ENCODE results near the gene SFRP4. TPM values are rescaled to one million over a fixed set of nuclear protein-coding genes. Genes with fewer than 3 reads are reported as not detected.

Gene SFRP4
- total RNA-seq, 1 donor from 2014 or later = 1.0 TPM

DNA sequence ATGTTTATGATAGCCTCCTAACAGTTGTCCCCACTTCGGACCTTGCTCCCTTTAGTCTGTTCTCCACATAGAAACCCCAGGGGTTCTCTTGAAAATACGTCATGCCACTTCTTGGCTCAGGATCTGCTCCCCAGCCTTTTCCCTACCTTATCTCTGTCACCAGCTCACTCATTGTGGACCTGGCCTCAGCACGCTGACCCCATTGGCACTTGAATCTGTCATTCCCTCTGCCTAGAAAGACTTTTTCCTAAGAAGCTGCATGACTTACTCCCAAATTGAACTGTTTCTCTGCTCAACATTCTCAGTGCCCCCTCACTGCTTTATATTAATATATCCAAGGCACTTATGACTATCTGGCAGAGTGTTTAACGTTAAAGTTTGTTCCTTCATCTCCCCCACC lies 12.3 kb upstream of the SFRP4 start:
- DNase-seq (no peak), ATAC-seq (peak; percentile 43)
- intact Hi-C loops (cut with micrococcal nuclease) = no loop called here

DNA sequence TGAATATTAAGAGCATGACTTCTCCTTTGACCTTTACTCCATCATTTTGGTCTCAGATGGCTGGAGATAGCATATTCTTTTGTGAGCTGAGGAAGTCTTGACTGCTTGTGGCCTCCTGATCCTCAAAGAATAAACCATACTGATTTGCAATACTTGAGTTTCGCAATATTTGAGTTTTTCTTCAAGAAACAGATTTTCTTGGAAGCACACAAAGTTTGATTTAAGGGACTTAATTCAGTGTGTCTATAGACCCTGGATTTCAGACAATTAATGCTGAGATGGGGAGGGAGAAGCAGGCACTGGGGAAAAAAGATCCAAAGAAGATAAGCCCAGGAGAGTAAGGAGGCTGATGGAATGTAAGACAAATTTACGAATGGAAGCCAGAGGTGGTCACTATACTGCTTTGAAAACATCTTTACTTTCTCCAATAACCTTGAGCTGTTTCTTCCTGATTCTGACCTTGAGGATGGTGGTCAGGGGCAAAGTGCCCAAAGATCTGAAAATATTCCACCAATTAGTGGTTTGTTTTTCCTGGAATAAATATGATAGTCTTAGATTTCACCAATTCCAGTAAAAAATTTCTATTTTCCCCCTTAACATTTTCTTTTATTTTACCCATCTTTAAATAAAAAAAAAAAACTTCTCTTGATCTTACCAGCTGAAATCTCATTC lies 11.3 kb upstream of the SFRP4 start:
- intact Hi-C loops (cut with micrococcal nuclease) = no loop called here
- ATAC-seq (no peak), DNase-seq (no peak)

DNA sequence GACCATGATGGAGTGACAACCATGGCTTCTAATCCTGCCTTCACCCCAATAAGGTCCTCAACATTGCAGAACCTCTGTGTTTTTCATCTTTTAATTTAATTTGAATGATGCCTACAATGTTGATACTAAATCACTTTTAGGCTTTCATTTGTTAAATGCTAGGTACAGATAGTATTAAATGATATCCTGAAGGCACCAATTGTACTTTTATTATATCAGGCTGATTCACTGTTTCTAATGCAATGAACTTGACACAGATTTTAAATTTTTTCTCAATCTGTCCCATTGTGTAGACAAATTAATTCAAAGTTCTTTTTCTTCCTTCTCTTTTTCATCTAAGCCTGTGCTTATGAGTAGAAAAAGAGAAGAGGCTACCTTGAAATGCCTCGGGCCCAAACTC lies 9.0 kb upstream of the SFRP4 start:
- ATAC-seq (no peak), DNase-seq (no peak)
- intact Hi-C loops (cut with micrococcal nuclease) = no loop called here

DNA sequence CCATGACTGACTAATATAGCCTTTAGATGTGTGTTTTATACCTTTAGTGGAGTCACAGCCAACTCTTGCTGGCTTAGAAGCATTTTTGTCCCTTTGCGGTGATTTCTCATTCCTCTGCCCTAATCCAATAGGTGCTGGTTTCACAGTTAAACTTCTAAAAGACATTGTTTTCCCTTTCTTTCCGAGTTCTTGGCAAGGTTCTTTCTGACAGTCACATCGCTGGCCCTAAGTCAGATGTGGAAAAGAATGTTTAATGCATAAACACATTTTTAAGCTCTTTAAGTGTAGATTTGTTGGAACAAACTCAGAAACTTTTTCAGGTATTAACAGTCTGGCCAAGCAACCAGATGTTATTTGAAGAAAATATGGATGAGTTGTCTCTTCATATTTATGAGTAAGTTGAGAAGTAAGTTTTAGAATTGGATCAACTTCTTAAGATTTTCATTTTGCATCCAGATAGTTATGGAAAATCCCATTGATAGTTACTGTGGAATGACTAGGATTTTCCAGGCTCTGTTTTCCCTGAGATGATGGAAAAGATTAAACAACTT lies 7.9 kb upstream of the SFRP4 start:
- ATAC-seq (no peak), DNase-seq (no peak)
- intact Hi-C loops (cut with micrococcal nuclease) = no loop called here

DNA sequence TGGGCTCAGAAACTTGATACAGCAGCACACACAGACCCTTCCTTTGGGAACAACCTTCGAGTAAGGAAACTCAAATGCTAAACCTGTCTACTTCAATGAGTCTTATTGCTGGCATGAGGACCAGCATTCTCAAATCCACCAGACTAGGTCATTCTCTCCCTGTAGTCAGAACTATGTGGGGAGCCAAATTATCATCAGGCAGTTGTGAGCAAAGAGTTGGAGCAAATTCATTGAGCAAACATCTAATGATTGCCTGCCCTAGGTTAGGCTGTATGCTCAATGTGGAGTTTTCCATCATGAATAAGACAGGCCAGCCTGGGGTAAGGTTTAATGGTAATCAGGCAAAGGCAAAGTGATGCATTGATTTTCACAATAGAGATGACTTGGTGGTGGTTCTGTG lies 7.4 kb upstream of the SFRP4 start:
- no peak for DNase-seq
- ATAC-seq = no peak
- intact Hi-C loops (cut with micrococcal nuclease) = no loop called here

DNA sequence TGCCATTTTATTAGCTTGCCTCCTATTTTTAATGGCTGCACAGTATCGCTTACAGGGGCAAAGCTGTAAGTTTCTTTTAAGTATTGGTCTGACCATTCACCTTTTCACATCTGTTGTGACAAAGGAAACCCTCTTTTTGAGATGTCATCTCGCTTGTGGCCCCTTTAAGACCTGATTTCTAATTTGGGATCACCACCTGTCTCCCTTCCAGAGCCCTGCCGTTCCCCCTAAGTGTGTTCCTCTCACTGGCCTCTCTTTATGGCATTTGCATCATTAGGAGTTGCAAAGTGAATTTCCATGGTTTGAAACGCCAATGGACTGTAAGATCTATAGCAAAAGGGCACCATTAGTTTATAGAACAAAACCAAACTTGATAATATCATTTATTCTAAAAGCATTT lies 5.3 kb upstream of the SFRP4 start:
- intact Hi-C loops (cut with micrococcal nuclease) = no loop called here
- no peak for DNase-seq

DNA sequence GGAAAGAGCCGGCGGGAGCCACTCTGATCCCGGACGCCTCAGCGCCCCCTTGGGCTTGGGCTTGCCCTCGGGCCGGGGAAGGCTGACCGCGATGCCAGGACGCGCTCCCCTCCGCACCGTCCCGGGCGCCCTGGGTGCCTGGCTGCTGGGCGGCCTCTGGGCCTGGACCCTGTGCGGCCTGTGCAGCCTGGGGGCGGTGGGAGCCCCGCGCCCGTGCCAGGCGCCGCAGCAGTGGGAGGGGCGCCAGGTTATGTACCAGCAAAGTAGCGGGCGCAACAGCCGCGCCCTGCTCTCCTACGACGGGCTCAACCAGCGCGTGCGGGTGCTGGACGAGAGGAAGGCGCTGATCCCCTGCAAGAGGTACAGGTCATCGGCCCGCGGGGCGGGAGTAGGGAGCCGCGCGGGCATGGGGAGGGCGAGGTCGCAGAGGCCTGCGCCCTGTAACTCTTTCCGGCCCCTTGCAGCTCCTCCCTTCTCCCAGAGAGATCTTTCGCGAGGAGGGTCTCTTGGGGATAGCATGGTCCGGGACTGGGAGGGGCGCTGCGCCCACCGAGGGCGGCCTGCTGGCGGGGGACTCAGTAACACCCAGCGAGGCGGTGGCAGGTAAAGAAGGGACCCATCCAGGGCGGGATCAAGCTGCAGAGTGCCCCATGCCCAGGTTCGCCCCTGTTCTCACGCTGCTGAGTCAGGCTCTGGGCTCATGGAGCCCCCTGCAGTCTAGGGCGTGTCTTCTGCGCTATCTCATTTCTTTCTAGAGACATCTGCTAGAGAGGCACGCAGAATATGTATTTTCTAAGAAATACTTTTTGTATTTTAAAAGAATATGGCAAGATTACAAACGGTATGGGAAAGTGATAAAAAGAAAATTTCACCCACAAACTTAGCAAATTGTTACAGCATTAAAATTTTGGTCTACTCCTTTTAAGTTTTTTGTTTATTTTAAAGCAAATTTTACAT lies 4.5 kb upstream of the SFRP4 start:
- DNase-seq (peak; percentile 70), ATAC-seq (peak; percentile 80)
- intact Hi-C loops (cut with micrococcal nuclease) = no loop called here

More for the DNA sequence above, 5.3 kb upstream of the SFRP4 start:
- ATAC-seq = peak; percentile 27

DNA sequence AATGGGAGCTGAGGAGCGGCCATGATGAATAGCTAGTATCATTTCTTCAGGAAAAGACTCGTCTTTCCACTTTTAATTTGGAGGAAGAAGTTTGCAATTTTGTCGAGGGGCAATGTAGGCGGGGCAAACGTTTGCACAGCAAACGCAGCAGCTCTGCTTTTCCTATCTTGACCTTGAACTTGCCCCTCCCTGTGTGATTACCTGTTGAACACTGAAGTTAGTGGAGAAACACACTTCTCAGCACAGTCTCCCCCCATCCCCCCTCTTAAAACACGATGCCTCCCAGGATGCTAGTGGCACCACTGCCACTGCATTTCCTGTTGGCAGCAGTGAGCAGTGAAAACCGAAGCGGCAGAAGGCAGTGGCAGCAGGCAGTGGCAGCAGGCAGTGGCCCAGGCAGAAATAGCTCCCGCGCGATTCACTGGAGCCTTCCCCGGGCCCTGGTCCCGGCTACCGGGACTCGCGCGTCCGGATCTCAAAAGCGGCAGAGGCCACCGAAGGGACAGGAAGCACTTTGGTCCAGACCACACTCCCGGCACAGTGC lies 3.8 kb upstream of the SFRP4 start, which contains the start of gene EPDR1:
Gene EPDR1 (plus strand): TSS at position 336 of the 544 bp plus-strand sequence. CDS start 300 bp downstream, outside the sequence.
- intact Hi-C loops (cut with micrococcal nuclease) = no loop called here
- peak; percentile 75 for DNase-seq
- ATAC-seq = peak; percentile 76

DNA sequence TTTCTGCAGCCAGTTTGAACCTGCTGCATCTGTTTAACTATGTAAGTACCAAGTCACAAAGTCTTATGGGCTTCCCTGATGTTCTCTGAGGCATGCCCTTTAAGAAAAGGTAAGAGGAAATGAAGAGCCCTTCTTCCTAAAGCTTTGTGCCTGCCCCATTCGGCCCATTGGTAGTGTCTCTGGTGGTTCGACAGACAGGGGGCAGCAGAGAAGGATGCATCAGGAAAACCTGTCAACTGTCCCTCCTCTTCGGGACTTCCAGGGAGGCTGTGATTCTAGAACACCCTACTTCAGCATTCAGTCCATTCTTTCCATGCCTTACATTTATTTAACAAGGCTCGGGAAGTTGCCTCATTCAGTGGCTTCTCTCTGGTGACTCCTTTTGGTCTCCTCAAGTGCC lies 1.9 kb upstream of the SFRP4 start:
- intact Hi-C loops (cut with micrococcal nuclease) = loop anchor here (10.0 kb wide), 1 partner anchor 186 kb away; no protein-coding TSS in a partner anchor
- no peak for DNase-seq
- no peak for ATAC-seq

DNA sequence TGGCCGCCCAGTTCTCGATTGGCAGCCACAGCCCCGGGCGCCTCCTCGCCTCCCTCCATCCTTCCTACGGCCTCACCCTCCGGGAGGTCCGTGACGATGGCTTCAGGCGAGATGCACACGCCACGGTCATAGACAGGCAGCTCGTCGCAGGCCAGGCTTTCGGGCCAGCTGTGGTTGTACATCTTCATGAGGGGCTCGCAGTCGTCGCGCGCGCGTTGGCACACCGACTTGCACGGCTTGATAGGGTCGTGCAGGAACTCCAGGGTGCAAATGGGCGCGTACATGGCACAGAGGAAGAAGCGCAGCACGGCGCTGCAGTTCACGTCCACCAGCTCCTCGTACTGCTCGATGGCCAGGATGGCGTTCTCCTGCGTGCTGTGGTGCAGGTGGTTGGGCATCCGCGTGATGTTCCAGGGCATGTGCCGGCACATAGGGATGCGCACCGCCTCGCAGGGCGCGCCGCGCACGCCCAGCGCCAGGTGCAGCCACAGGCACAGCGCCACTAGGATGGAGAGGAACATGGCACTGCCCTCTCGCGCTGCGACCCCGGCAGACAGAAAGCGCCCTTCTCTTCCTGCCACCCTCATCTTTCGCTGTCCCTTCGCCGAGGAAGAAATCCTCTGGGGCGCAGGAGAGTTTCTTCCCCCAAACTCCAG lies 472 bp downstream of the SFRP4 start:
- ATAC-seq = peak; percentile 4
- peak; percentile 35 for DNase-seq
- intact Hi-C loops (cut with micrococcal nuclease) = loop anchor here (10.0 kb wide), 1 partner anchor 189 kb away; no protein-coding TSS in a partner anchor

DNA sequence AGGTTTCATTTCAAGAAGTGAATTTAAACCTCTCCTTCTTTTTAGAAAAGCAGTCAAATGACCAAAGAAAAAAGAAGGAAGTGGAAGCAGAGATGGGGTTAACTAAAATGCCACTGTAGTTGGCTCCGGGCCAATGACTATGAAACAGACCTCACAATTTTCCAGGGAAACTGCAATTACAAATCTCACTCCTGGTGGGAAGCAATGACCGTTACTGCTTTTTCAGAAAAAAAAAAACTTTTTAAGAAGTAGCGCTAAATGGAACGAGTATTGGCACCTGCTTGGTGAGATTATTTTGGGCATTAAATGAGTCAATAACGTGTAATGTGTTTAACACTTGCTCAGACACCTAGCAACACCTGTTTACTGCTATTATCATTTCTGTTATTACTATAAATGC lies 1.2 kb downstream of the SFRP4 start:
- intact Hi-C loops (cut with micrococcal nuclease) = loop anchor here (10.0 kb wide), 1 partner anchor 189 kb away; no protein-coding TSS in a partner anchor
- DNase-seq (no peak), ATAC-seq (no peak)

DNA sequence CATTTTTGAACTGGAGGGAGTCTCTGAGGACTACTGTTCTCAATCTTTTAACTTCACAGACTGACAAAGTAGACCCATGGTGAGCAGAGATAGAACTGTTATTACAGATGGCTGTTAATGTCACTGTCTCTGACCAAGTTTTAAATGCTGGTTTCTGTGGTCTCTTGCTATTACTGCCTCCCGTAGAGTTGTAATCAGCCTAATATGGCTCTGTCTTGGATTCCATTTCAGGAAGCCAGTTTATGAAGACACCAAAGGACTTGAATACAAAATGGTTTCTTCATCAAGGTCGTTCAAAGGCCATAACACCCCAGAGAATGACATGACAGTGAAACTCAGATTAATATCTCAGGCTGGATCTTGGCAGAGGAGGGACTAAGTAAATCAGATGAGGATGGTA lies 3.9 kb downstream of the SFRP4 start:
- intact Hi-C loops (cut with micrococcal nuclease) = loop anchor here (10.0 kb wide), 1 partner anchor 192 kb away; no protein-coding TSS in a partner anchor
- ATAC-seq = no peak

DNA sequence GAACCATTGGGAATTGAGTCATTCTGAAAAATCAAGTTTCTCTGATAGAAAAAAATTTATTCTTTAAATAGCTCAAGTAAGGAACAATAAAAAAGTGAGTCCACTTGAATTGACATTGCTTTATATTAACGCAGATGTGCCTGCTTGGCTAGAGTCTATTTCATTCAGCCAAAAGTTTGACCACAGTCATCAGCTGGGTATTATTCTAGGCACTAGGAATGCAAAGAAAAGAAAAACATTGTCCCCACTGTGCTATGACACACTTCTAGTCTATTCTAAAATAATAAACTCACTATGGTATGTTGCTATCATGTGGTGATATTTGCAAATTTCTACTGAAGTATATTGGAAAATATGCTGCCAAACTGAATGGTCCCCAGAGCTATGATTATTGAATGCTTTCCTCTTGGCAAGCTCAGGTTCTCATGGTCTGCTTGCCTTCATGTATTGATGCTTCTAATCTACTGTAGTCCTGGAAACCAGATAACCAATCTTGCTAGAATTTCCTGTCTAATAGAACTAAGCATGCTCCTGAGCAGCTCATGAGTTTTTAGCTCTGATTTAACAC lies 8.3 kb downstream of the SFRP4 start:
- ATAC-seq = no peak
- no peak for DNase-seq
- intact Hi-C loops (cut with micrococcal nuclease) = no loop called here

More for the DNA sequence above, 3.9 kb downstream of the SFRP4 start:
- no peak for DNase-seq

DNA sequence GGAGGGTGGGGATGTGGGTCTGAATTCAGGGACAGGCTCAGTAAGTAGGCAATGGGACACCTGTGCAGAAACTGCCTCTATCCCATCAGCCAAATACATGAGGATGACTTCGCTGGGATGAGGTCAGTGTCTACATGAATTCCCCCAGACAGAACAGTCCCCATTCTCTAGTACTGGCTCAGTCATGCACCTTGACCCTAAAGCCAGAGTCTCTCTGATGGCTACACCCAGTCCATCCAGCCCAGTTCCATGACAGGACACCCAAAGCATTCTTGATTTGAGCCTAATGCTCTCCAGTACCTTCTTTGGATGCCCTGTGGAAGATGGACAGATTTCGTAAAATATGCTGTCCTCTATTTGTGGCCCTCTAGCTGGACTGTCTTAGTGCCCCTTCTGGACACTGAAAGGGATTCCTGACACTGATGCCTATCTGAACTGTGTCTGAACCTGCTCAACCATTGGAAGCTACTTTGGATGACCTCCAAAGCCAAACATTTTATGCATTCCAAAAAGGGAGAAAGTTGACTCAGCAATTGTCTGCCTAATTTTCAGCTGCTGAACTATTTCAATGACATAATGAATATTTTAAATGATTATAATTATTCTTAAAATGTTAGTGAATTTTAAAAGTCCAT lies 14.6 kb downstream of the SFRP4 start:
- ATAC-seq (peak; percentile 41), DNase-seq (no peak)
- intact Hi-C loops (cut with micrococcal nuclease) = loop anchor here (5.0 kb wide), 1 partner anchor 320 kb away; no protein-coding TSS in a partner anchor

DNA sequence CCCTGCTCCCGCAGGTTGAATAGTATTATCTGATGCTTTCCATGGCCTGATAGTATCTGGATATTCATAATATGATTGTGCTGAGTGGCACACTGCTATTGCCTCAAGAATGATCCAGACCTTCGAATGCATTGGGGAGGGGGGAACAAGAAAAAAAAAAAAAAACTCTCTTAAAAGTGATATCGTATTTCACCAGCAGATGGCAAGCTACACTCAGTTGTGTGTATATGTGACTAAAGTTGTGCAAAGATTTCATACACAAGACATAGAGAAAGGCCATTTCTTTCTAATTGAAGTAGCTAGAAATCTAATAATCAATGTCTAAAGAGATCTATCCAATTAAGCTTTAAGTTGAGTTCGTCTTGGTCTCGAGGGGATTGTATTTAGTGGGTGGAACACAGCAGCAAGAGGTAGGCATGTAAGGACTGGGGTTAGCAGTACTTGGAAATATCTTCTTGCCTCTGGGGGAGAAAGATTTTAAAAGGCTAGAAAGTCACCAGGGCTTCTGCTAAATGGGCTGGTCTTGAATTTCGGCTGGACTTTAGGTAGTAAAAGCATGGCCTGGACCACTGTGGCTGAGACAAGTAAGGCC lies 15.3 kb downstream of the SFRP4 start:
- intact Hi-C loops (cut with micrococcal nuclease) = loop anchor here (5.0 kb wide), 1 partner anchor 321 kb away; no protein-coding TSS in a partner anchor
- no peak for DNase-seq
- ATAC-seq = peak; percentile 65

DNA sequence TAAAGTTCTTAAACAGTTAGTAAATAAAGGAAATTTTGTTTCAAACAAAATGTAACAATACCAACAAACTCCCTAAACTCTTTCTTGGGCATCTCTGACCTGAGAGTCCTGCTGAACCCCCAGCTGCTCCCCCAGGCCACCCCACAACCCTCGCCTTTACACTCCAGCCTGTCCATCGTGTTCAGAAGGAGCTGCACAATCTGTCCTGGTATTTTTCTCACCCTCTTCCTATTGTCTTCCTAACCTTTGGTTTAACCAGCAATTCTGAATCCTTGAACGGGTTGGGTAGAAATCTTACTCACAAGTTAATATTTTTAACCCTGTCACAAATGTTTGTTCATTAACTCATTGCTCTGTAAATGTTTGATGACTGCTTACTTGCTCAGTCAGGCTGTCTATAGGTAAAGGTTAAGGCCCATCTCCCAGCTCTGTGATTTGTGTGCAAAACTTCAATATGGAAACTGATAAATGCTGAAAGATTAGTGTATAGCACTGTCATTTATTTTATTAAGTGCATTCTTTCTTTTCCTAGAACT lies 16.8 kb downstream of the SFRP4 start:
- ATAC-seq (no peak), DNase-seq (no peak)
- intact Hi-C loops (cut with micrococcal nuclease) = loop anchor here (5.0 kb wide), 1 partner anchor 323 kb away; no protein-coding TSS in a partner anchor

DNA sequence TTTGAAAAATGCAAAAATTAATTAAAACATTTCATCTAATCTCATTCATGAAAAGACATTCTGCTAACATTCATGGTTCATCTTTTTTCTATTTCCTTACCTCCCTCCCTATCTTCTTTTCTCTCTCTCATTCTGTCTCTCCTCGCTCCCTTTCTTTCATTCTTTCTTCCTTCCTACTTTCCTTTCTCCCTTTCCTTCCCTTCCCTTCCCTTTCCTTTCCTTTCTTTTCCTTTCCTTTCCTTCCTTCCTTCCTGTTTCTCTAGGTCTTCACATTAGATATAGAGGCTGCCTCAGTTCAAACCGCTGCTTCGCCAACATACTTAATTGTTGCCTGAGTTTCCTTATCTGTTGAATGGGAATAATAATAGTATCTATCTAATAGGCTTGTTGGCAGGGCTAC lies 21.9 kb downstream of the SFRP4 start:
- intact Hi-C loops (cut with micrococcal nuclease) = no loop called here
- ATAC-seq = no peak

More for the DNA sequence above, 21.9 kb downstream of the SFRP4 start:
- DNase-seq = no peak
